ENCODE measurements around the gene DCAF17. TPM values are rescaled to one million over a fixed set of nuclear protein-coding genes. Genes with fewer than 3 reads are reported as not detected.

The DCAF17 gene
- total RNA-seq, 1 experiment from 2014 or later = 20.8 TPM

DNA sequence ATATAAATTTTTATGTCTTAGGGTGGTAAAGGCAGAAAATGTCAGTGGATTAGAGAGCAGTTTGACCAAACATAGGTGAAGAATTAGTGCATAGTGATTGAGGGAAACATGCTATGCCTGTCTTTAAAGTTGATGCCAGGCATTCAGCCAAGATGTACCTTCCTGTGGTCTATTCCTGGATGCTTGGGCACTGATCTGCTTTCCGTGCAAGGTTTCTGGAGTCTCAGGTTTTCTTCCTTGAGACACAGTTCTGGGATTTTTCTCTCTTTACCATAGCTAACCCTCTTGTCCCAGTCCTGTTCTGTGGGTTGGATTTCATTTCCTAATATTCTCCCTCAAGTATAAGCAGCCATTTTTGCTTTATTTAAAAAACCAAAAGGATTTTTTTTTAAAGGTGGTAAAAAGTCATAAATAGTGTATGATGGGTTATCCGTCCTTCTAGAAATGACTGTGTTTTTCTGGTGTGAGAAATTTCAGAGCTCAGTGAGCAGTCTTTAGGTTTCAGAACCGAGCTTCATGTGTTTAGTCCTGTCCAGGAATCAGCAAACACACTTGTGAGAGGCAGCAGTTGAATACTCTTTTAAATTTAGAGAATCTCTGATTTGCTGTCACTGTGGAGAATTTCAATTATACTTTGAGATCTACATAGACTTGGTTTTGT is 45.3 kb downstream of the DCAF17 start:
- Mint-ChIP-seq H3K9me3 (ENCODE audit: unreplicated experiment) (no peaks in the 10 kb centered on the region), H3K27me3 (ENCODE audit: insufficient read depth, unreplicated experiment) (no peaks in the 10 kb centered on the region), H3K4me1 (ENCODE audit: insufficient read depth, unreplicated experiment) (no peaks in the 10 kb centered on the region), H3K4me3 (ENCODE audit: unreplicated experiment) (no peak overlapping the region), H3K36me3 (ENCODE audit: insufficient read depth, unreplicated experiment) (peaks cover 30% of the 10 kb centered on the region), H3K27ac (ENCODE audit: low read depth, unreplicated experiment) (no peak overlapping the region)
- BruUV-seq (replicated peaks) = no TSS peak
- intact Hi-C loops (cut with micrococcal nuclease) = no loop called here
- ChIA-PET CTCF (interaction anchor here (0.6 kb wide), 1 partner anchor 52 kb away, joined by 3 read pairs; no protein-coding TSS in a partner anchor), POLR2A (interaction anchor here (0.5 kb wide), 1 partner anchor 494 kb away, joined by 5 read pairs; no protein-coding TSS in a partner anchor)
- DNase-seq (ENCODE audit: unreplicated experiment) = no peak
- TF ChIP-seq, protein P1, sequence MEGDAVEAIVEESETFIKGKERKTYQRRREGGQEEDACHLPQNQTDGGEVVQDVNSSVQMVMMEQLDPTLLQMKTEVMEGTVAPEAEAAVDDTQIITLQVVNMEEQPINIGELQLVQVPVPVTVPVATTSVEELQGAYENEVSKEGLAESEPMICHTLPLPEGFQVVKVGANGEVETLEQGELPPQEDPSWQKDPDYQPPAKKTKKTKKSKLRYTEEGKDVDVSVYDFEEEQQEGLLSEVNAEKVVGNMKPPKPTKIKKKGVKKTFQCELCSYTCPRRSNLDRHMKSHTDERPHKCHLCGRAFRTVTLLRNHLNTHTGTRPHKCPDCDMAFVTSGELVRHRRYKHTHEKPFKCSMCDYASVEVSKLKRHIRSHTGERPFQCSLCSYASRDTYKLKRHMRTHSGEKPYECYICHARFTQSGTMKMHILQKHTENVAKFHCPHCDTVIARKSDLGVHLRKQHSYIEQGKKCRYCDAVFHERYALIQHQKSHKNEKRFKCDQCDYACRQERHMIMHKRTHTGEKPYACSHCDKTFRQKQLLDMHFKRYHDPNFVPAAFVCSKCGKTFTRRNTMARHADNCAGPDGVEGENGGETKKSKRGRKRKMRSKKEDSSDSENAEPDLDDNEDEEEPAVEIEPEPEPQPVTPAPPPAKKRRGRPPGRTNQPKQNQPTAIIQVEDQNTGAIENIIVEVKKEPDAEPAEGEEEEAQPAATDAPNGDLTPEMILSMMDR (IDR thresholded peaks at IDR 0.05; ENCODE audit: unreplicated experiment) = no peak

DNA sequence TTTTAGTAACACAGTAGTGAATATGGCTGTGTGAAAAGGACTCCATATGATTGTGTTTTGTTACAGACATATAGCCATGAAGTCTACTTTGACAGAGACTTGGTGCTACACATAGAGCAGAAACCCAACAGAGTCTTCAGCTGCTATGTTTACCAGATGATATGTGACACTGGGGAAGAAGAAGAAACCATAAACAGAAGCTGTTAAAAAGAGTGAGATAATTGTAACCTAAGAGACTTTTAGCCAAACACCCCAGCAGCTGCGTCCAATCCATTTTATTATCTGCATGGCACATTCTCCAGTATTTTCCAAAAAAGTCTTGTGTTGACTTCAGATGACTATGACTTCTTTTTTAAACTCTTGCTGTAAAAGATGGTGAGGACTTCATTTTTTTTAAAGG is 46.9 kb downstream of the DCAF17 start:
- ChIA-PET CTCF (interaction anchor here (0.6 kb wide), 1 partner anchor 1314 kb away, joined by 3 read pairs; no protein-coding TSS in a partner anchor), POLR2A (no interaction called here)
- DNase-seq (ENCODE audit: unreplicated experiment) = no peak
- Mint-ChIP-seq H3K4me3 (ENCODE audit: unreplicated experiment) (no peak overlapping the region), H3K4me1 (ENCODE audit: insufficient read depth, unreplicated experiment) (no peaks in the 10 kb centered on the region), H3K36me3 (ENCODE audit: insufficient read depth, unreplicated experiment) (peaks cover 22% of the 10 kb centered on the region), H3K9me3 (ENCODE audit: unreplicated experiment) (no peaks in the 10 kb centered on the region), H3K27ac (ENCODE audit: low read depth, unreplicated experiment) (no peak overlapping the region), H3K27me3 (ENCODE audit: insufficient read depth, unreplicated experiment) (no peaks in the 10 kb centered on the region)
- TF ChIP-seq, protein P1 (IDR thresholded peaks at IDR 0.05; ENCODE audit: unreplicated experiment) = no peak
- no TSS peak for BruUV-seq (replicated peaks)
- intact Hi-C loops (cut with micrococcal nuclease) = no loop called here

DNA sequence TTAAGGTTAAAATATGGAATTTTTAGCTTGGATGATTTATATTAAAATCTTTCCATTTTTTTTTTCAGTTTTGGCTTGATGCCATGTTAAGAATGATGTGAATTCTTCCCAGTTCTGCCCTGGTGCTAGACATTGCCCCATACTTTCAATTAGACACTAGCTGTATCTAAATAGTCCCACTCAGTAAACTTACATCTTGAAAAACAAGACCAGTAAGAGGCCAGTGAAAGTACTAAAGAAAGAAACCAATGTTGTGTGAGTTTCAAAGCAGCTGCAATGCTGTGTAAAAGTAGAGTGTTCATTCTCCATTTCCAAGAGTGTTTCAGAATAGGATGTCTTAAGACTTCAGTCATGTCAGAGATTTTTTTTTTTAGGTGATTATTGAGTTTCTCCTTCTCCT is 48.3 kb downstream of the DCAF17 start:
- Mint-ChIP-seq H3K4me3 (ENCODE audit: unreplicated experiment) (no peak overlapping the region), H3K4me1 (ENCODE audit: insufficient read depth, unreplicated experiment) (no peaks in the 10 kb centered on the region), H3K27me3 (ENCODE audit: insufficient read depth, unreplicated experiment) (no peaks in the 10 kb centered on the region), H3K36me3 (ENCODE audit: insufficient read depth, unreplicated experiment) (peaks cover 22% of the 10 kb centered on the region), H3K27ac (ENCODE audit: low read depth, unreplicated experiment) (no peak overlapping the region), H3K9me3 (ENCODE audit: unreplicated experiment) (no peaks in the 10 kb centered on the region)
- ChIA-PET CTCF (interaction anchor here (0.6 kb wide), 2 partner anchors 436 to 1860 kb away, joined by 3 read pairs; no protein-coding TSS in a partner anchor), POLR2A (interaction anchor here (0.9 to 1.1 kb wide), 2 partner anchors 39 to 41 kb away, joined by 3 read pairs; partner anchors contain the start of gene CYBRD1)
- no TSS peak for BruUV-seq (replicated peaks)
- TF ChIP-seq, protein P1 (IDR thresholded peaks at IDR 0.05; ENCODE audit: unreplicated experiment) = no peak
- DNase-seq (ENCODE audit: unreplicated experiment) = no peak
- intact Hi-C loops (cut with micrococcal nuclease) = no loop called here

DNA sequence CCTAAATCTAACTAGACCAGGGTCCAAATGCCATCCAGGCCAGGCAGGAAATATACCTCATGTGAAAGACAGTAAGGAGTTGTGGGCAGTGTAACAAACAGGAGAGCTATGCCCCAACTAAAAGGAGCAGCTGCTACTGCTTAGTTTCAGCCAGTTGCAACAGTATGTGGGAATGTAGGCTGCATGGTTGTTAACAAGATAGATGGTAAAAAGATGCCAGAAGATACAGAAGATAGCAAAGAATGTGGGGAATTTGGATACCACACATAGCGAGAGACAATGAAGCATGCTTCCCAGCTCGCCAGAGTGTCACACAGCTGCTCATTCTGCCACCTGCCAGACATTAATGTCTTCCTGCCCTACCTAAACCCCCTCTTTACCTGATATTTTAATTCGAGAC is 48.9 kb downstream of the DCAF17 start:
- Mint-ChIP-seq H3K36me3 (ENCODE audit: insufficient read depth, unreplicated experiment) (peaks cover 21% of the 10 kb centered on the region), H3K27me3 (ENCODE audit: insufficient read depth, unreplicated experiment) (no peaks in the 10 kb centered on the region), H3K9me3 (ENCODE audit: unreplicated experiment) (no peaks in the 10 kb centered on the region), H3K4me3 (ENCODE audit: unreplicated experiment) (no peak overlapping the region), H3K27ac (ENCODE audit: low read depth, unreplicated experiment) (no peak overlapping the region), H3K4me1 (ENCODE audit: insufficient read depth, unreplicated experiment) (no peaks in the 10 kb centered on the region)
- TF ChIP-seq, protein P1 (IDR thresholded peaks at IDR 0.05; ENCODE audit: unreplicated experiment) = no peak
- intact Hi-C loops (cut with micrococcal nuclease) = no loop called here
- ChIA-PET POLR2A (interaction anchor here (0.9 to 1.1 kb wide), 2 partner anchors 39 to 40 kb away, joined by 3 read pairs; partner anchors contain the start of gene CYBRD1), CTCF (interaction anchor here (0.6 kb wide), 1 partner anchor 1860 kb away, joined by 3 read pairs; no protein-coding TSS in a partner anchor)
- no peak for DNase-seq (ENCODE audit: unreplicated experiment)
- BruUV-seq (replicated peaks) = no TSS peak
